SK-N-SH treated with all-trans-retinoic acid at 6 μM for 48 hours (cell line): ENCODE results near the gene WDR37.

Source experiments
- ATAC-seq: fragments of 200-7000 bp; cut with Tn5 transposase; 3 replicates; pipeline ENCODE4 v1.9.1; 2020; ENCODE audit warnings: mild to moderate bottlenecking, moderate library complexity
- ARNTL ChIP-seq: fragments of 450-650 bp; formaldehyde crosslinking; IDR thresholded peaks from 2 replicates; pipeline ENCODE4 v1.5.0; 2020; ENCODE audit warnings: low read depth, mild to moderate bottlenecking, moderate library complexity, borderline replicate concordance
- BACH2 ChIP-seq: fragments of 250-450 bp; sonication (Bioruptor Pico); IDR thresholded peaks from 2 replicates; pipeline ENCODE4 v1.9.0; 2021; ENCODE audit warnings: mild to moderate bottlenecking, borderline replicate concordance
- CSDC2 ChIP-seq: fragments of 250-450 bp; sonication (Bioruptor Pico); IDR thresholded peaks from 2 replicates; pipeline ENCODE4 v1.5.0; 2020; ENCODE audit warnings: mild to moderate bottlenecking, moderate library complexity
- ESRRG ChIP-seq: fragments of 250-450 bp; sonication (Bioruptor Pico); IDR thresholded peaks from 2 replicates; pipeline ENCODE4 v1.6.1; 2021; ENCODE audit warnings: mild to moderate bottlenecking
- GLIS3 ChIP-seq: fragments of 250-450 bp; sonication (Bioruptor Pico); IDR thresholded peaks from 2 replicates; pipeline ENCODE4 v1.5.0; 2020; ENCODE audit warnings: mild to moderate bottlenecking, moderate library complexity
- ISL1 ChIP-seq: fragments of 250-450 bp; sonication (Bioruptor Pico); IDR thresholded peaks from 2 replicates; pipeline ENCODE4 v2.1.2; 2022; ENCODE audit warnings: mild to moderate bottlenecking, moderate library complexity
- OSR1 ChIP-seq: fragments of 250-450 bp; sonication (Bioruptor Pico); IDR thresholded peaks from 2 replicates; pipeline ENCODE4 v1.8.0; 2022; ENCODE audit warnings: moderate library complexity, mild to moderate bottlenecking, inconsistent platforms
- RARB ChIP-seq: fragments of 250-450 bp; sonication (Bioruptor Pico); IDR thresholded peaks from 2 replicates; pipeline ENCODE4 v1.8.0; 2021; ENCODE audit warnings: mild to moderate bottlenecking, moderate library complexity
- SNAI2 ChIP-seq: fragments of 250-450 bp; sonication (Bioruptor Pico); IDR thresholded peaks from 2 replicates; pipeline ENCODE4 v1.5.0; 2020; ENCODE audit warnings: mild to moderate bottlenecking, moderate library complexity
- TCF4 ChIP-seq: fragments of 250-450 bp; sonication (Bioruptor Pico); IDR thresholded peaks from 2 replicates; pipeline ENCODE4 v1.8.0; 2021; ENCODE audit warnings: mild to moderate bottlenecking, moderate library complexity, borderline replicate concordance
- TOX ChIP-seq: fragments of 250-450 bp; sonication (Bioruptor Pico); IDR thresholded peaks from 2 replicates; pipeline ENCODE4 v1.8.0; 2021; ENCODE audit warnings: mild to moderate bottlenecking, moderate library complexity, borderline replicate concordance
- ZC3H10 ChIP-seq: fragments of 250-450 bp; sonication (Bioruptor Pico); IDR thresholded peaks from 2 replicates; pipeline ENCODE4 v1.5.1; 2021; ENCODE audit warnings: mild to moderate bottlenecking, moderate library complexity
- ZFP3 ChIP-seq: fragments of 250-450 bp; sonication (Bioruptor Pico); IDR thresholded peaks from 2 replicates; pipeline ENCODE4 v1.5.0; 2020; ENCODE audit warnings: mild to moderate bottlenecking, moderate library complexity
- ZFP30 ChIP-seq: fragments of 450-650 bp; formaldehyde crosslinking; IDR thresholded peaks from 2 replicates; pipeline ENCODE4 v1.5.0; 2022; ENCODE audit warnings: mild to moderate bottlenecking, moderate library complexity
- ZNF70 ChIP-seq: fragments of 450-650 bp; formaldehyde crosslinking; IDR thresholded peaks from 2 replicates; pipeline ENCODE4 v1.5.0; 2020; ENCODE audit warnings: mild to moderate bottlenecking, moderate library complexity
- ZNF8 ChIP-seq: fragments of 450-650 bp; formaldehyde crosslinking; IDR thresholded peaks from 2 replicates; pipeline ENCODE4 v1.5.0; 2020; ENCODE audit warnings: mild to moderate bottlenecking, moderate library complexity
- TF ChIP-seq, protein P1 (sequence below): fragments of 250-450 bp; sonication (Bioruptor Pico); IDR thresholded peaks from 2 replicates; pipeline ENCODE4 v1.8.0; 2021; ENCODE audit warnings: low read depth, mild to moderate bottlenecking, moderate library complexity, borderline replicate concordance
- TF ChIP-seq, protein P2 (sequence below): fragments of 250-450 bp; sonication (Bioruptor Pico); IDR thresholded peaks from 2 replicates; pipeline ENCODE4 v1.5.1; 2021; ENCODE audit warnings: mild to moderate bottlenecking, moderate library complexity
- TF ChIP-seq, protein P3 (sequence below): fragments of 250-450 bp; sonication (Bioruptor Pico); IDR thresholded peaks from 2 replicates; pipeline ENCODE4 v1.5.0; 2020; ENCODE audit warnings: mild to moderate bottlenecking, moderate library complexity
- TF ChIP-seq, protein P4 (sequence below): fragments of 250-450 bp; sonication (Bioruptor Pico); IDR thresholded peaks from 2 replicates; pipeline ENCODE4 v1.5.1; 2020; ENCODE audit warnings: low read depth, mild to moderate bottlenecking, moderate library complexity

The WDR37 gene

DNA sequence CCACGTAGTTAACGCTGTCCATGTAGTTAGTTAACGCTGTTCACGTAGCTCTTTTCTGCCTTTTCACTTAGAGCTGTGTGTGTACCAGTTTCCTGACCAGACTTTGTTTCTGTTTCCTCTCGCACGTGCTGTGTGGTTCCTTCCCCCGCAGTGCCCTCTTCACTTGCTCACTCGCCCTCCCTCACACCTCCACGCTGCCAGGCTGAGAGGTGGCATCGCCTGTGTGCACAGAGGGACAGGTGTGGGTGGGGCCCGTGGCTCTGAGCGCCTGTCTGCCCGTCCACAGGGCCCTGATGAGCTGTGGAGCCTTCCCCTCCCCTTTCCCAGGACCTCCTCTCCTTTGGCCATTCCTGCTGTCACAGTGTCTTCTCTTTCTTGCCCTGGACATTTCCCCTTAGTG is 30.6 kb downstream of the WDR37 start:
- ATAC-seq = no peak
- TF ChIP-seq SNAI2 (CRISPR knock-in tag) = no peak
- no peak for TF ChIP-seq ARNTL (CRISPR knock-in tag)
- TF ChIP-seq, protein P1, sequence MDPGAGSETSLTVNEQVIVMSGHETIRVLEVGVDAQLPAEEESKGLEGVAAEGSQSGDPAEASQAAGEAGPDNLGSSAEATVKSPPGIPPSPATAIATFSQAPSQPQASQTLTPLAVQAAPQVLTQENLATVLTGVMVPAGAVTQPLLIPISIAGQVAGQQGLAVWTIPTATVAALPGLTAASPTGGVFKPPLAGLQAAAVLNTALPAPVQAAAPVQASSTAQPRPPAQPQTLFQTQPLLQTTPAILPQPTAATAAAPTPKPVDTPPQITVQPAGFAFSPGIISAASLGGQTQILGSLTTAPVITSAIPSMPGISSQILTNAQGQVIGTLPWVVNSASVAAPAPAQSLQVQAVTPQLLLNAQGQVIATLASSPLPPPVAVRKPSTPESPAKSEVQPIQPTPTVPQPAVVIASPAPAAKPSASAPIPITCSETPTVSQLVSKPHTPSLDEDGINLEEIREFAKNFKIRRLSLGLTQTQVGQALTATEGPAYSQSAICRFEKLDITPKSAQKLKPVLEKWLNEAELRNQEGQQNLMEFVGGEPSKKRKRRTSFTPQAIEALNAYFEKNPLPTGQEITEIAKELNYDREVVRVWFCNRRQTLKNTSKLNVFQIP (CRISPR knock-in tag) = no peak
- no peak for TF ChIP-seq ZFP3 (CRISPR knock-in tag)
- no peak for TF ChIP-seq ESRRG (CRISPR knock-in tag)
- TF ChIP-seq CSDC2 (CRISPR knock-in tag) = no peak
- no peak for TF ChIP-seq ZNF8
- TF ChIP-seq, protein P2, sequence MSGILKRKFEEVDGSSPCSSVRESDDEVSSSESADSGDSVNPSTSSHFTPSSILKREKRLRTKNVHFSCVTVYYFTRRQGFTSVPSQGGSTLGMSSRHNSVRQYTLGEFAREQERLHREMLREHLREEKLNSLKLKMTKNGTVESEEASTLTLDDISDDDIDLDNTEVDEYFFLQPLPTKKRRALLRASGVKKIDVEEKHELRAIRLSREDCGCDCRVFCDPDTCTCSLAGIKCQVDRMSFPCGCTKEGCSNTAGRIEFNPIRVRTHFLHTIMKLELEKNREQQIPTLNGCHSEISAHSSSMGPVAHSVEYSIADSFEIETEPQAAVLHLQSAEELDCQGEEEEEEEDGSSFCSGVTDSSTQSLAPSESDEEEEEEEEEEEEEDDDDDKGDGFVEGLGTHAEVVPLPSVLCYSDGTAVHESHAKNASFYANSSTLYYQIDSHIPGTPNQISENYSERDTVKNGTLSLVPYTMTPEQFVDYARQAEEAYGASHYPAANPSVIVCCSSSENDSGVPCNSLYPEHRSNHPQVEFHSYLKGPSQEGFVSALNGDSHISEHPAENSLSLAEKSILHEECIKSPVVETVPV (CRISPR knock-in tag) = no peak
- TF ChIP-seq ZFP30 = no peak
- no peak for TF ChIP-seq OSR1 (CRISPR knock-in tag)
- TF ChIP-seq GLIS3 (CRISPR knock-in tag) = no peak
- TF ChIP-seq, protein P3, sequence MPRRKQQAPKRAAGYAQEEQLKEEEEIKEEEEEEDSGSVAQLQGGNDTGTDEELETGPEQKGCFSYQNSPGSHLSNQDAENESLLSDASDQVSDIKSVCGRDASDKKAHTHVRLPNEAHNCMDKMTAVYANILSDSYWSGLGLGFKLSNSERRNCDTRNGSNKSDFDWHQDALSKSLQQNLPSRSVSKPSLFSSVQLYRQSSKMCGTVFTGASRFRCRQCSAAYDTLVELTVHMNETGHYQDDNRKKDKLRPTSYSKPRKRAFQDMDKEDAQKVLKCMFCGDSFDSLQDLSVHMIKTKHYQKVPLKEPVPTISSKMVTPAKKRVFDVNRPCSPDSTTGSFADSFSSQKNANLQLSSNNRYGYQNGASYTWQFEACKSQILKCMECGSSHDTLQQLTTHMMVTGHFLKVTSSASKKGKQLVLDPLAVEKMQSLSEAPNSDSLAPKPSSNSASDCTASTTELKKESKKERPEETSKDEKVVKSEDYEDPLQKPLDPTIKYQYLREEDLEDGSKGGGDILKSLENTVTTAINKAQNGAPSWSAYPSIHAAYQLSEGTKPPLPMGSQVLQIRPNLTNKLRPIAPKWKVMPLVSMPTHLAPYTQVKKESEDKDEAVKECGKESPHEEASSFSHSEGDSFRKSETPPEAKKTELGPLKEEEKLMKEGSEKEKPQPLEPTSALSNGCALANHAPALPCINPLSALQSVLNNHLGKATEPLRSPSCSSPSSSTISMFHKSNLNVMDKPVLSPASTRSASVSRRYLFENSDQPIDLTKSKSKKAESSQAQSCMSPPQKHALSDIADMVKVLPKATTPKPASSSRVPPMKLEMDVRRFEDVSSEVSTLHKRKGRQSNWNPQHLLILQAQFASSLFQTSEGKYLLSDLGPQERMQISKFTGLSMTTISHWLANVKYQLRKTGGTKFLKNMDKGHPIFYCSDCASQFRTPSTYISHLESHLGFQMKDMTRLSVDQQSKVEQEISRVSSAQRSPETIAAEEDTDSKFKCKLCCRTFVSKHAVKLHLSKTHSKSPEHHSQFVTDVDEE (CRISPR knock-in tag) = no peak
- no peak for TF ChIP-seq TOX (CRISPR knock-in tag)
- TF ChIP-seq ZC3H10 (CRISPR knock-in tag) = no peak
- TF ChIP-seq ISL1 (CRISPR knock-in tag) = no peak
- no peak for TF ChIP-seq RARB (CRISPR knock-in tag)
- TF ChIP-seq ZNF70 (CRISPR knock-in tag) = no peak
- no peak for TF ChIP-seq TCF4 (CRISPR knock-in tag)

DNA sequence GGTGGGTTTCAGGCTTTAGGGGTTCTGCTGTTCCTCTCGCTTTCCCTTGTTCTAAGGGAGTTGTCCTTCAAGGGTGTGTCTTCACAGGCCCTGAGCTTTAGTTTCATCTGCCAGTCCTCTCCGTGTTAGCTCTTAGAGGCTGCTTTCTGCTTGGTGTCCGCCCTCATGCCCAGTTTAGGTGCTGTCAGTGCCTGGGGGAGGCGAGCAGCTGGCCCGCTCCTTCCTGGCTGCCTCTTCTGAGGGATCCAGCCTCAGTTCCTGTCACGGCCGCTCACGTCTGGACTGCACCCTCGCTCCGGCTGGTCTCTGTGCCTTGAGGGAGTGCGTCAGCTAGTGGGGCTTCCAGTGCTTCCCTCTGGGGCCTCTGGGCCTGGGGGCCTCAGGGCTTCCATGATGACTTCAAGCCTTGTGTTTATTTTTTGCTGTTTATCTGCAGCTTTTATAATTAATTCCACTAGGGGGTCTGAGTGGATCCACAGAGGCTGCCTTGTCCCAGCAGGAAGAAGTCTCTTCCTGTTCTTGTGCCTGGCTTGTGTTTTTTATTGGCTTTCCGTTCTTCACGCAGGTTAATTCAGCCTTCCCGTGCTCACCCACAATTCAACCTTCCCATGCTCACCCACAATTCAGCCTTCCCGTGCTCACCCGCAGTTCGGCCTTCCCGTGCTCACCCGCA is 33.0 kb downstream of the WDR37 start:
- ATAC-seq = no peak
- TF ChIP-seq BACH2 (CRISPR knock-in tag) = no peak
- no peak for TF ChIP-seq GLIS3 (CRISPR knock-in tag)
- TF ChIP-seq ZNF70 (CRISPR knock-in tag) = no peak
- no peak for TF ChIP-seq CSDC2 (CRISPR knock-in tag)
- no peak for TF ChIP-seq RARB (CRISPR knock-in tag)

DNA sequence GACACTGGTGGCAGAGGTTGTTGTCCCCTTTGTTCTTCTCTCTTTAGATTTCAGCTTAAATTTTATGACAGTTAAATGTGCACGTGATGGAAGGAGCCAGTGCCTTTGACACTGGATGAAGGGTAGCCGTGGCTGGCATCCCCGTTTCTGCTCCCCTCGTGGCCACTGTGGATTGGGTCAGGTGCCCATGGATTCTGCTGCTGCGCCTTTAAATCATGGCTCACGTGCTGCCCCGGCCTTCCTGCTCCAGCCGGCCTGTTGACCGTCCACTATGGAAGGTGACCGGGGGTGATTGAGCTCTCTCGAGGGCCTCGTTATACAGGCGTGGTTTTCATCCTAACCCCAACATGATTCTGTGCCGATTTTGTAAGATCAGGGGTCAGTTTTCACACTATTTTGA is 34.5 kb downstream of the WDR37 start:
- TF ChIP-seq, protein P2 (CRISPR knock-in tag) = no peak
- TF ChIP-seq RARB (CRISPR knock-in tag) (no peak), ARNTL (CRISPR knock-in tag) (no peak), SNAI2 (CRISPR knock-in tag) (no peak), ZNF70 (CRISPR knock-in tag) (no peak), TCF4 (CRISPR knock-in tag) (no peak), ESRRG (CRISPR knock-in tag) (no peak), ISL1 (CRISPR knock-in tag) (no peak), ZNF8 (no peak), ZFP30 (no peak), CSDC2 (CRISPR knock-in tag) (no peak)
- ATAC-seq = no peak

DNA sequence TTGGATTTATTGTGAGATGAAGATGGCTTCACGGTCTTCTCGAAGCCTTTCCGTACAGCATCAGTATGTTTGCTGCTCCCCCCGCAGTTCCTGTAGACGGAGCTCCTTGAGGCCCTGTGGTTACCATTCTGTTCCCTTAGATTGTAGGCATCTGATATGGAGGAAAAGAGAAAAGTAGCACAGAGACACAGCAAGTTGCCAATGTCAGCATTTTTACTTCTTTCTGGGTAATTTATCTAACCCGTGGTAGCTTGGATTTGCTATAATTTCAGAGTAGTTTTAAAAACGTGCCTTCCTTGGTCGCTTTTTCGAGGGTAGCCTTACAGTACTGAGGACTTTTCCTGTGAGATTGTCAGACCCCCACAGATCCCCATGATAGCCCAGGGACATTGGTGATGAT is 37.5 kb downstream of the WDR37 start:
- TF ChIP-seq ISL1 (CRISPR knock-in tag) (no peak), RARB (CRISPR knock-in tag) (no peak), ZNF8 (no peak)
- TF ChIP-seq, protein P3 (CRISPR knock-in tag) = no peak
- TF ChIP-seq, protein P2 (CRISPR knock-in tag) = no peak
- TF ChIP-seq, protein P4, sequence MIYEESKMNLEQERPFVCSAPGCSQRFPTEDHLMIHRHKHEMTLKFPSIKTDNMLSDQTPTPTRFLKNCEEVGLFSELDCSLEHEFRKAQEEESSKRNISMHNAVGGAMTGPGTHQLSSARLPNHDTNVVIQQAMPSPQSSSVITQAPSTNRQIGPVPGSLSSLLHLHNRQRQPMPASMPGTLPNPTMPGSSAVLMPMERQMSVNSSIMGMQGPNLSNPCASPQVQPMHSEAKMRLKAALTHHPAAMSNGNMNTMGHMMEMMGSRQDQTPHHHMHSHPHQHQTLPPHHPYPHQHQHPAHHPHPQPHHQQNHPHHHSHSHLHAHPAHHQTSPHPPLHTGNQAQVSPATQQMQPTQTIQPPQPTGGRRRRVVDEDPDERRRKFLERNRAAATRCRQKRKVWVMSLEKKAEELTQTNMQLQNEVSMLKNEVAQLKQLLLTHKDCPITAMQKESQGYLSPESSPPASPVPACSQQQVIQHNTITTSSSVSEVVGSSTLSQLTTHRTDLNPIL (CRISPR knock-in tag) = no peak
- no peak for ATAC-seq
